Measurements from ENCODE around the gene RAB11FIP3.

RAB11FIP3 gene

GRCh38 chr16:527015-527903 lies 101.8 kb downstream of the RAB11FIP3 start, which contains the start of gene CAPN15:
TSS of gene CAPN15 (plus strand) at chr16:527712. CDS start at chr16:546839, 19,127 bp downstream.
- TF ChIP-seq EZH2phosphoT487 (IDR thresholded peaks at IDR 0.05; ENCODE audit: borderline replicate concordance, low read length) (no peak), CTCF (IDR thresholded peaks at IDR 0.05; ENCODE audit: low read depth, low read length, poor library complexity, severe bottlenecking) (no peak)
- H3K9me3 ChIP-seq (ENCODE audit: control insufficient read depth, insufficient read depth, low read length), result no peaks in the 10 kb centered on the region
- H3K36me3 ChIP-seq (ENCODE audit: control insufficient read depth, low read length), result peaks cover 31% of the 10 kb centered on the region
- H4K20me1 ChIP-seq (ENCODE audit: control insufficient read depth, insufficient read depth, low read depth, low read length), result peaks cover 14% of the 10 kb centered on the region
- H3K9me2 ChIP-seq (replicated peaks; ENCODE audit: control insufficient read depth, low read length), result no peaks in the 10 kb centered on the region
- no peaks in the 10 kb centered on the region for H3K27me3 ChIP-seq (ENCODE audit: control insufficient read depth, low read length)
- H3K4me2 ChIP-seq (ENCODE audit: low read length), result peak within 1 kb of the TSS; percentile 81
- peak within 1 kb of the TSS; percentile 46 for H3K27ac ChIP-seq (ENCODE audit: low read depth, low read length)
- peaks cover 39% of the 10 kb centered on the region for H3K4me1 ChIP-seq (ENCODE audit: control insufficient read depth, low read length)
- peaks cover 76% of the 10 kb centered on the region for H3K79me2 ChIP-seq (ENCODE audit: control insufficient read depth, low read length)
- peak within 1 kb of the TSS; percentile 83 for H3K4me3 ChIP-seq (ENCODE audit: low read length)
- H3F3A ChIP-seq (ENCODE audit: control insufficient read depth, insufficient read depth), result peaks cover 5% of the 10 kb centered on the region

GRCh38 chr16:528111-529011 lies 102.9 kb downstream of the RAB11FIP3 start:
- Histone ChIP-seq H4K20me1 (ENCODE audit: control insufficient read depth, insufficient read depth, low read depth, low read length) (peaks cover 14% of the 10 kb centered on the region), H3K4me3 (ENCODE audit: low read length) (peak overlapping the region; percentile 83), H3K79me2 (ENCODE audit: control insufficient read depth, low read length) (peaks cover 86% of the 10 kb centered on the region), H3K9me2 (replicated peaks; ENCODE audit: control insufficient read depth, low read length) (no peaks in the 10 kb centered on the region), H3K27ac (ENCODE audit: low read depth, low read length) (peak overlapping the region; percentile 41), H3K9me3 (ENCODE audit: control insufficient read depth, insufficient read depth, low read length) (no peaks in the 10 kb centered on the region), H3K4me1 (ENCODE audit: control insufficient read depth, low read length) (peaks cover 38% of the 10 kb centered on the region), H3K4me2 (ENCODE audit: low read length) (peak overlapping the region; percentile 68), H3K27me3 (ENCODE audit: control insufficient read depth, low read length) (no peaks in the 10 kb centered on the region), H3K36me3 (ENCODE audit: control insufficient read depth, low read length) (peaks cover 31% of the 10 kb centered on the region), H3F3A (ENCODE audit: control insufficient read depth, insufficient read depth) (peaks cover 5% of the 10 kb centered on the region)
- TF ChIP-seq CTCF (IDR thresholded peaks at IDR 0.05; ENCODE audit: low read depth, low read length, poor library complexity, severe bottlenecking) (no peak), EZH2phosphoT487 (IDR thresholded peaks at IDR 0.05; ENCODE audit: borderline replicate concordance, low read length) (no peak)

GRCh38 chr16:529012-529575 lies 103.6 kb downstream of the RAB11FIP3 start:
- H3K27me3 ChIP-seq (ENCODE audit: control insufficient read depth, low read length), result no peaks in the 10 kb centered on the region
- H3K36me3 ChIP-seq (ENCODE audit: control insufficient read depth, low read length), result peaks cover 35% of the 10 kb centered on the region
- H3K27ac ChIP-seq (ENCODE audit: low read depth, low read length), result peak overlapping the region; percentile 41
- H3K79me2 ChIP-seq (ENCODE audit: control insufficient read depth, low read length), result peaks cover 91% of the 10 kb centered on the region
- no peaks in the 10 kb centered on the region for H3K9me3 ChIP-seq (ENCODE audit: control insufficient read depth, insufficient read depth, low read length)
- H3K4me3 ChIP-seq (ENCODE audit: low read length), result peak overlapping the region; percentile 83
- TF ChIP-seq CTCF (IDR thresholded peaks at IDR 0.05; ENCODE audit: low read depth, low read length, poor library complexity, severe bottlenecking) (no peak), EZH2phosphoT487 (IDR thresholded peaks at IDR 0.05; ENCODE audit: borderline replicate concordance, low read length) (no peak)
- peaks cover 33% of the 10 kb centered on the region for H3K4me1 ChIP-seq (ENCODE audit: control insufficient read depth, low read length)
- H3F3A ChIP-seq (ENCODE audit: control insufficient read depth, insufficient read depth), result peaks cover 5% of the 10 kb centered on the region
- no peaks in the 10 kb centered on the region for H3K9me2 ChIP-seq (replicated peaks; ENCODE audit: control insufficient read depth, low read length)
- peaks cover 14% of the 10 kb centered on the region for H4K20me1 ChIP-seq (ENCODE audit: control insufficient read depth, insufficient read depth, low read depth, low read length)
- H3K4me2 ChIP-seq (ENCODE audit: low read length), result peak overlapping the region; percentile 68
